Measurements from ENCODE around the gene P2RY14. TPM values are rescaled to one million over a fixed set of nuclear protein-coding genes. Genes with fewer than 3 reads are reported as not detected.

Gene P2RY14
- total and polyA plus RNA-seq, 2 donors (not counting 3 experiments of a cell fraction or from before 2014, with no cell fraction given) = not detected

GRCh38 chr3:151281671-151282324 is 3.5 kb upstream of the P2RY14 start:
- H3K36me3 ChIP-seq (ENCODE audit: control insufficient read depth in 2 of 2, extremely low read depth in 1 of 2, insufficient read depth in 2 of 2, low read length in 2 of 2) = no peaks in the 10 kb centered on the region
- dilution Hi-C loops (cut with MboI; ENCODE audit: extremely low pct_ligation_motif_present, low sequenced_read_pairs) = no loop called here
- no peak overlapping the region for H3K9ac ChIP-seq (replicated peaks; ENCODE audit: extremely low read depth, insufficient read depth, low read length)
- no peaks in the 10 kb centered on the region for H3K4me1 ChIP-seq (ENCODE audit: control insufficient read depth, extremely low read depth, insufficient read depth, low read length)
- TF ChIP-seq POLR2A (IDR thresholded peaks at IDR 0.05; ENCODE audit: low read depth, low read length) (no peak), EZH2 (IDR thresholded peaks at IDR 0.05; ENCODE audit: borderline replicate concordance, low read depth, low read length, severe bottlenecking) (no peak)
- BruUV-seq (replicated peaks) = no TSS peak
- H2AFZ ChIP-seq (ENCODE audit: low read depth, low read length) = no peak overlapping the region
- H3K9me3 ChIP-seq (replicated peaks; ENCODE audit: control insufficient read depth, insufficient read depth, low read length) = no peaks in the 10 kb centered on the region
- H3K9me1 ChIP-seq (replicated peaks; ENCODE audit: control insufficient read depth, extremely low read depth, insufficient read depth, low read length) = no peaks in the 10 kb centered on the region
- no peak overlapping the region for H3K27ac ChIP-seq (ENCODE audit: insufficient read depth, low read depth, low read length)
- peaks cover 0 to 6% of the 10 kb centered on the region in 2 experiments for H3K27me3 ChIP-seq (ENCODE audit: control insufficient read depth in 2 of 2, insufficient read depth in 2 of 2, low read length in 2 of 2)
- DNase-seq (ENCODE audit: low read depth, low spot score) (no peak), FAIRE-seq (no peak)
- intact Hi-C loops (cut with micrococcal nuclease) = loop anchor here (5.0 kb wide), 2 partner anchors 494 to 556 kb away; no protein-coding TSS in a partner anchor
- no peaks in the 10 kb centered on the region for H3K79me2 ChIP-seq (ENCODE audit: control insufficient read depth, insufficient read depth, low read length)
- no peaks in the 10 kb centered on the region for H4K20me1 ChIP-seq (replicated peaks; ENCODE audit: control insufficient read depth, extremely low read depth, insufficient read depth, low read length)
- CTCF ChIA-PET = interaction anchor here (1.3 to 10.8 kb wide), 3 partner anchors 55 to 125 kb away, joined by 5 to 98 read pairs (median 75); no protein-coding TSS in a partner anchor
- POLR2A ChIA-PET = no interaction called here
- H3K4me2 ChIP-seq (ENCODE audit: insufficient read depth, low read length) = no peak overlapping the region
- H3K4me3 ChIP-seq (replicated peaks in 1 of 3; ENCODE audit: insufficient read depth in 1 of 3, low read depth in 1 of 3, low read length in 3 of 3) = no peak overlapping the region

GRCh38 chr3:151276687-151277042 is 1.7 kb downstream of the P2RY14 start:
- CTCF ChIA-PET = interaction anchor here (1.1 to 10.8 kb wide), 2 partner anchors 12 to 109 kb away, joined by 3 to 98 read pairs; no protein-coding TSS in a partner anchor
- H3K36me3 ChIP-seq (ENCODE audit: control insufficient read depth in 2 of 2, extremely low read depth in 1 of 2, insufficient read depth in 2 of 2, low read length in 2 of 2) = no peaks in the 10 kb centered on the region
- H2AFZ ChIP-seq (ENCODE audit: low read depth, low read length) = no peak overlapping the region
- H4K20me1 ChIP-seq (replicated peaks; ENCODE audit: control insufficient read depth, extremely low read depth, insufficient read depth, low read length) = no peaks in the 10 kb centered on the region
- no peak overlapping the region for H3K4me3 ChIP-seq (replicated peaks in 1 of 3; ENCODE audit: insufficient read depth in 1 of 3, low read depth in 1 of 3, low read length in 3 of 3)
- no peak overlapping the region for H3K9ac ChIP-seq (replicated peaks; ENCODE audit: extremely low read depth, insufficient read depth, low read length)
- no TSS peak for BruUV-seq (replicated peaks)
- H3K27ac ChIP-seq (ENCODE audit: insufficient read depth, low read depth, low read length) = no peak overlapping the region
- dilution Hi-C loops (cut with MboI; ENCODE audit: extremely low pct_ligation_motif_present, low sequenced_read_pairs) (no loop called here), intact Hi-C loops (cut with micrococcal nuclease) (no loop called here)
- POLR2A ChIA-PET = interaction anchor here (0.7 kb wide), 1 partner anchor 16 kb away, joined by 3 read pairs; no protein-coding TSS in a partner anchor
- TF ChIP-seq CTCF (IDR thresholded peaks at IDR 0.05; ENCODE audit: extremely low read depth in 1 of 2, insufficient read depth in 1 of 2, low read depth in 1 of 2, low read length in 2 of 2) (no peak), MYC (IDR thresholded peaks at IDR 0.05; ENCODE audit: low read depth, low read length) (no peak), MAX (IDR thresholded peaks at IDR 0.05; ENCODE audit: insufficient read depth, insufficient read length) (no peak), GATA2 (IDR thresholded peaks at IDR 0.05; ENCODE audit: insufficient read depth, insufficient read length, low read depth, low read length) (no peak), POLR2AphosphoS5 (IDR thresholded peaks at IDR 0.05; ENCODE audit: insufficient read depth, low read depth, low read length) (no peak), JUN (IDR thresholded peaks at IDR 0.05; ENCODE audit: borderline replicate concordance, insufficient read depth, insufficient read length, low read depth) (no peak), FOS (IDR thresholded peaks at IDR 0.05; ENCODE audit: borderline replicate concordance, insufficient read depth, low read length) (no peak)
- no peak overlapping the region for H3K4me2 ChIP-seq (ENCODE audit: insufficient read depth, low read length)
- no peaks in the 10 kb centered on the region for H3K9me3 ChIP-seq (replicated peaks; ENCODE audit: control insufficient read depth, insufficient read depth, low read length)
- DNase-seq (ENCODE audit: low read depth, low spot score) (no peak), FAIRE-seq (no peak)
- no peaks in the 10 kb centered on the region for H3K4me1 ChIP-seq (ENCODE audit: control insufficient read depth, extremely low read depth, insufficient read depth, low read length)
- H3K79me2 ChIP-seq (ENCODE audit: control insufficient read depth, insufficient read depth, low read length) = no peaks in the 10 kb centered on the region
- no peaks in the 10 kb centered on the region for H3K9me1 ChIP-seq (replicated peaks; ENCODE audit: control insufficient read depth, extremely low read depth, insufficient read depth, low read length)
- peaks cover 0 to 4% of the 10 kb centered on the region in 2 experiments for H3K27me3 ChIP-seq (ENCODE audit: control insufficient read depth in 2 of 2, insufficient read depth in 2 of 2, low read length in 2 of 2)

Data from endothelial cell of umbilical vein (primary cell).